GM19025 (cell line): ENCODE results near the gene CCDC14.
"Not testable (repeated sequence)": the region's sequence is repeated elsewhere in the genome, so short reads cannot be mapped to it uniquely, and the experiment has no call there.

Source experiments
- ATAC-seq: cut with Tn5 transposase; IDR thresholded peaks from one replicate; pipeline ENCODE4 v1.9.1; 2021; ENCODE audit warnings: mild to moderate bottlenecking, low read depth, moderate library complexity; ENCODE audit not compliant: unreplicated experiment

The CCDC14 gene

GRCh38 chr3:123909785-123910184, 51.2 kb downstream of the CCDC14 start:
- peak; percentile 76 for ATAC-seq

- no peak for ATAC-seq
These were observed 53.3 kb downstream of the CCDC14 start for GRCh38 chr3:123907720-123908119.

- ATAC-seq, result no peak
These were observed 61.6 kb downstream of the CCDC14 start for GRCh38 chr3:123899300-123899865.

GRCh38 chr3:123893012-123893411, 68.0 kb downstream of the CCDC14 start:
- no peak for ATAC-seq

GRCh38 chr3:123892195-123892594, 68.8 kb downstream of the CCDC14 start:
- no peak for ATAC-seq

- ATAC-seq, result not testable (repeated sequence)
These were observed 70.0 kb downstream of the CCDC14 start for GRCh38 chr3:123890991-123891390.

- not testable (repeated sequence) for ATAC-seq
These were observed 70.9 kb downstream of the CCDC14 start for GRCh38 chr3:123890162-123890561.

- ATAC-seq, result no peak
These were observed 76.0 kb downstream of the CCDC14 start for GRCh38 chr3:123884993-123885392.

GRCh38 chr3:123884203-123884831, 76.7 kb downstream of the CCDC14 start, which contains the start of gene MYLK:
Gene MYLK (minus strand): TSS chr3:123884332. CDS start chr3:123793841, 90,491 bp downstream.
- no peak for ATAC-seq

GRCh38 chr3:123883701-123884202, 77.3 kb downstream of the CCDC14 start:
- ATAC-seq, result no peak

GRCh38 chr3:123883111-123883510, 77.9 kb downstream of the CCDC14 start:
- ATAC-seq, result no peak

- no peak for ATAC-seq
These were observed 79.3 kb downstream of the CCDC14 start for GRCh38 chr3:123881771-123882170.

GRCh38 chr3:123880998-123881561, 79.9 kb downstream of the CCDC14 start:
- ATAC-seq, result no peak

GRCh38 chr3:123878807-123879206, 82.2 kb downstream of the CCDC14 start:
- no peak for ATAC-seq

GRCh38 chr3:123877965-123878364, 83.1 kb downstream of the CCDC14 start:
- ATAC-seq, result no peak

- no peak for ATAC-seq
These were observed 83.6 kb downstream of the CCDC14 start for GRCh38 chr3:123877466-123877865.

- ATAC-seq, result no peak
These were observed 84.2 kb downstream of the CCDC14 start for GRCh38 chr3:123876858-123877257.

- ATAC-seq, result no peak
These were observed 88.4 kb downstream of the CCDC14 start for GRCh38 chr3:123872621-123873020.

GRCh38 chr3:123871946-123872345, 89.1 kb downstream of the CCDC14 start:
- no peak for ATAC-seq

GRCh38 chr3:123870033-123870432, 91.0 kb downstream of the CCDC14 start:
- no peak for ATAC-seq

GRCh38 chr3:123869165-123869564, 91.9 kb downstream of the CCDC14 start:
- no peak for ATAC-seq

GRCh38 chr3:123864706-123865105, 96.3 kb downstream of the CCDC14 start:
- no peak for ATAC-seq
